OCI-LY3 (cell line): ENCODE data around the gene MOGAT3.

ENCODE experiments used
- EZH2phosphoT487 ChIP-seq: fragments of 200-600 bp; shearing (Covaris generic); IDR thresholded peaks from 2 replicates; pipeline ENCODE4 v1.6.1; 2018; ENCODE audit warnings: antibody characterized with exemption, mixed run types, low read depth
- TF ChIP-seq, protein P1 (sequence below): fragments of 200-600, 300-600 bp; sonication (generic); IDR thresholded peaks from 2 replicates; pipeline ENCODE4 v1.5.1; 2014; ENCODE audit warnings: antibody characterized with exemption, low read length, low read depth

DNA sequence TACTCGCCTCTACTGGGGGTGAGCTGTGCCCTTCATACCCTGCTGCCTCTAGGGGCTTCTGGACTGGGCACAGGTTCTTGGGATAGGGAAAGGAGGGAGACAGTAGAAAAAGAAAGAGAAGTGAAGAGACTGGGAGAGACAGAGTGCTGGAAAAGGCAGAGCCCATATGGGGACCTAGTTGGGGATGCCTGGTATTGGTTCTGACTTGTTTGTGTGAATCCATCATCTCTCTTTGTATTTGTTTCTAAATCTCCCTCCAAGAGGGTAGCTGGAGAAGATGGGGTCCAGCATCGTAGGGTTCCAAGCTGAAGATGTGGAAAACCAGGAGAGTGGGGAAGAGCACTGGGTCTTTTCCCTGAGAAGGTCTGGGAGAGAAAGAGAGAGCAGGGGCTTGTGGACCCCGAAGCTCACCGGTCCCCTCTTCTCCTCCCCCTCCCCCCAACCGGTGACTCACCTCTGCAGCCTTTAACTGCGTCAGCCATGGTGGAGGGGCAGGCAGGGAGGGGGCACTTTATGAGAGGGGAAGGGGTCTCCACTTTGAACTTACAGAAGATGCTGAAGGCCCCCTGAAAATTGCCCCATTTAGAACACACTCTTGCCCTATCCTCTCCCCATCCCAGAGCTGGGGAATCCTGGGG, 32.3 kb downstream of the MOGAT3 start:
- TF ChIP-seq, protein P1, sequence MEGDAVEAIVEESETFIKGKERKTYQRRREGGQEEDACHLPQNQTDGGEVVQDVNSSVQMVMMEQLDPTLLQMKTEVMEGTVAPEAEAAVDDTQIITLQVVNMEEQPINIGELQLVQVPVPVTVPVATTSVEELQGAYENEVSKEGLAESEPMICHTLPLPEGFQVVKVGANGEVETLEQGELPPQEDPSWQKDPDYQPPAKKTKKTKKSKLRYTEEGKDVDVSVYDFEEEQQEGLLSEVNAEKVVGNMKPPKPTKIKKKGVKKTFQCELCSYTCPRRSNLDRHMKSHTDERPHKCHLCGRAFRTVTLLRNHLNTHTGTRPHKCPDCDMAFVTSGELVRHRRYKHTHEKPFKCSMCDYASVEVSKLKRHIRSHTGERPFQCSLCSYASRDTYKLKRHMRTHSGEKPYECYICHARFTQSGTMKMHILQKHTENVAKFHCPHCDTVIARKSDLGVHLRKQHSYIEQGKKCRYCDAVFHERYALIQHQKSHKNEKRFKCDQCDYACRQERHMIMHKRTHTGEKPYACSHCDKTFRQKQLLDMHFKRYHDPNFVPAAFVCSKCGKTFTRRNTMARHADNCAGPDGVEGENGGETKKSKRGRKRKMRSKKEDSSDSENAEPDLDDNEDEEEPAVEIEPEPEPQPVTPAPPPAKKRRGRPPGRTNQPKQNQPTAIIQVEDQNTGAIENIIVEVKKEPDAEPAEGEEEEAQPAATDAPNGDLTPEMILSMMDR, result no peak
- no peak for TF ChIP-seq EZH2phosphoT487
